K562 (cell line): ENCODE data around the gene SNX27. TPM values are rescaled to one million over a fixed set of nuclear protein-coding genes. Genes with fewer than 3 reads are reported as not detected.

Source experiments
- FOSL1 ChIP-seq: fragments of 200-800 bp; sonication (Bioruptor generic); conservative IDR thresholded peaks from 2 replicates; pipeline ENCODE4 v1.6.1; 2016; ENCODE audit warnings: missing genetic modification characterization, missing compliant biosample characterization
- HMG20B ChIP-seq: fragments of 250-450 bp; sonication (Bioruptor Pico); IDR thresholded peaks from 2 replicates; pipeline ENCODE4 v1.5.0; 2021; ENCODE audit warnings: mild to moderate bottlenecking
- HMGN3 ChIP-seq: IDR thresholded peaks from 2 replicates; pipeline ENCODE4 v1.6.1; 2011; ENCODE audit warnings: borderline replicate concordance, low read depth, mild to moderate bottlenecking, mixed read lengths, low read length; ENCODE audit not compliant: insufficient read length; ENCODE audit errors: extremely low read depth
- ILF3 ChIP-seq: fragments of 450-650 bp; IDR thresholded peaks from 2 replicates; pipeline ENCODE4 v1.6.1; 2018; ENCODE audit warnings: antibody characterized with exemption, mild to moderate bottlenecking, moderate library complexity, borderline replicate concordance
- KDM1A ChIP-seq, 2 experiments: fragments of 450-650 bp; IDR thresholded peaks; 2 replicates each; pipeline ENCODE4 v1.6.1; 2016; ENCODE audit warnings: mild to moderate bottlenecking in 2 of 2
- KLF6 ChIP-seq: fragments of 250-450 bp; sonication (Bioruptor Pico); IDR thresholded peaks from 2 replicates; pipeline ENCODE4 v1.4.0; 2020; ENCODE audit warnings: mild to moderate bottlenecking, moderate library complexity, borderline replicate concordance
- MITF ChIP-seq: IDR thresholded peaks from 2 replicates; pipeline ENCODE4 v1.6.1; 2014; ENCODE audit warnings: antibody characterized with exemption
- MLLT1 ChIP-seq, 2 experiments: fragments of 450-650 bp; IDR thresholded peaks; 2 replicates each; pipeline ENCODE4 v1.6.1; 2016
- RBM34 ChIP-seq: fragments of 200-400 bp; formaldehyde crosslinking; IDR thresholded peaks from 2 replicates; pipeline ENCODE4 v1.6.1; 2018; ENCODE audit warnings: low read length, borderline replicate concordance; ENCODE audit not compliant: insufficient read depth
- RNF219 ChIP-seq: fragments of 250-450 bp; sonication (Bioruptor Pico); IDR thresholded peaks from 2 replicates; pipeline ENCODE4 v1.5.0; 2022; ENCODE audit warnings: mild to moderate bottlenecking
- TRIM24 ChIP-seq, 2 experiments: fragments of 450-650 bp; IDR thresholded peaks; 2 replicates each; pipeline ENCODE4 v1.6.1; 2016
- polyA plus RNA-seq, 8 experiments: library from polyadenylated mRNA; depleted of rRNA in 4 of 8; stranded (reverse) in 5 of 8; unstranded in 3 of 8; fragments of >200 nt; fragmentation: Nextera tagmentation in 2 of 8; fragmentation: Illumina TruSeq in 1 of 8; extraction: Ambion mirVana in 2 of 8; extraction: Trizol in 1 of 8; gene quantifications; 2 replicates each; pipeline versions ENCODE4 v1.2.1 to v1.2.3, GENCODE V29; 2011 to 2014; ENCODE audit warnings: inconsistent platforms in 1 of 8, missing spikeins in 1 of 8
- total RNA-seq, 7 experiments: library from RNA; depleted of rRNA in 6 of 7; stranded (reverse); fragments of >200 nt in 6 of 7; fragmentation: Illumina TruSeq in 2 of 7; extraction: Trizol in 2 of 7; gene quantifications; 2 replicates each; pipeline versions ENCODE4 v1.2.1 to v1.2.3, GENCODE V29; 2011 to 2021; ENCODE audit warnings: low replicate concordance in 1 of 7
- TF ChIP-seq, protein P1 (sequence below), 2 experiments: fragments of 450-650 bp; formaldehyde crosslinking in 1 of 2; IDR thresholded peaks; 2 replicates each; pipeline versions ENCODE4 v1.4.0 to v1.6.1; 2014 to 2020; ENCODE audit warnings: mild to moderate bottlenecking in 2 of 2, borderline replicate concordance in 1 of 2, low read depth in 1 of 2

Gene SNX27
- total and polyA plus RNA-seq, 9 of the 15 experiments (the other 6 are each of a cell fraction or from before 2014, with no cell fraction given) = 4.5 to 18.7 (median 10.1) TPM

- TF ChIP-seq, protein P1, sequence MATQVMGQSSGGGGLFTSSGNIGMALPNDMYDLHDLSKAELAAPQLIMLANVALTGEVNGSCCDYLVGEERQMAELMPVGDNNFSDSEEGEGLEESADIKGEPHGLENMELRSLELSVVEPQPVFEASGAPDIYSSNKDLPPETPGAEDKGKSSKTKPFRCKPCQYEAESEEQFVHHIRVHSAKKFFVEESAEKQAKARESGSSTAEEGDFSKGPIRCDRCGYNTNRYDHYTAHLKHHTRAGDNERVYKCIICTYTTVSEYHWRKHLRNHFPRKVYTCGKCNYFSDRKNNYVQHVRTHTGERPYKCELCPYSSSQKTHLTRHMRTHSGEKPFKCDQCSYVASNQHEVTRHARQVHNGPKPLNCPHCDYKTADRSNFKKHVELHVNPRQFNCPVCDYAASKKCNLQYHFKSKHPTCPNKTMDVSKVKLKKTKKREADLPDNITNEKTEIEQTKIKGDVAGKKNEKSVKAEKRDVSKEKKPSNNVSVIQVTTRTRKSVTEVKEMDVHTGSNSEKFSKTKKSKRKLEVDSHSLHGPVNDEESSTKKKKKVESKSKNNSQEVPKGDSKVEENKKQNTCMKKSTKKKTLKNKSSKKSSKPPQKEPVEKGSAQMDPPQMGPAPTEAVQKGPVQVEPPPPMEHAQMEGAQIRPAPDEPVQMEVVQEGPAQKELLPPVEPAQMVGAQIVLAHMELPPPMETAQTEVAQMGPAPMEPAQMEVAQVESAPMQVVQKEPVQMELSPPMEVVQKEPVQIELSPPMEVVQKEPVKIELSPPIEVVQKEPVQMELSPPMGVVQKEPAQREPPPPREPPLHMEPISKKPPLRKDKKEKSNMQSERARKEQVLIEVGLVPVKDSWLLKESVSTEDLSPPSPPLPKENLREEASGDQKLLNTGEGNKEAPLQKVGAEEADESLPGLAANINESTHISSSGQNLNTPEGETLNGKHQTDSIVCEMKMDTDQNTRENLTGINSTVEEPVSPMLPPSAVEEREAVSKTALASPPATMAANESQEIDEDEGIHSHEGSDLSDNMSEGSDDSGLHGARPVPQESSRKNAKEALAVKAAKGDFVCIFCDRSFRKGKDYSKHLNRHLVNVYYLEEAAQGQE (IDR thresholded peaks at IDR 0.05; ENCODE audit: borderline replicate concordance) = peak; percentile 23; the same call in 1 of the 2 replicates
- TF ChIP-seq, protein P1 (CRISPR knock-in tag; IDR thresholded peaks at IDR 0.05; ENCODE audit: low read depth) = no peak
- TF ChIP-seq ILF3 = no peak
- TF ChIP-seq RBM34 = no peak
- peak; percentile 69 for TF ChIP-seq FOSL1
- TF ChIP-seq HMG20B = no peak
- TF ChIP-seq TRIM24 (IDR thresholded peaks at IDR 0.05) = no peak
- TF ChIP-seq KDM1A (IDR thresholded peaks at IDR 0.05) = peak; percentile 77 to 84
- no peak for TF ChIP-seq RNF219 (CRISPR knock-in tag)
- TF ChIP-seq MITF = no peak
- no peak for TF ChIP-seq KLF6 (CRISPR knock-in tag)
- no peak for TF ChIP-seq HMGN3
- TF ChIP-seq MLLT1 (IDR thresholded peaks at IDR 0.05) = no peak
These were observed 94.1 kb downstream of the SNX27 start (continued) for GRCh38 chr1:151705753-151706463.
